Muscle layer of duodenum (tissue), 2 donors: ENCODE results near the gene GRB10.
"Not testable (repeated sequence)": the region's sequence is repeated elsewhere in the genome, so short reads cannot be mapped to it uniquely, and the experiment has no call there.

Experiments used
- H3K27ac ChIP-seq: one replicate; pipeline ENCODE4 v1.7.0; 2013; ENCODE audit warnings: mild to moderate bottlenecking, low read length
- H3K27me3 ChIP-seq: one replicate; pipeline ENCODE4 v1.7.0; 2013; ENCODE audit warnings: low read depth, mild to moderate bottlenecking, control low read depth, low read length
- H3K36me3 ChIP-seq, 2 donors: one replicate each; pipeline ENCODE4 v1.7.0; 2013; ENCODE audit warnings: low read length in 2 of 2, control low read depth in 1 of 2, mild to moderate bottlenecking in 1 of 2; ENCODE audit not compliant: insufficient read depth in 2 of 2, control insufficient read depth in 1 of 2
- H3K4me1 ChIP-seq, 2 donors: one replicate each; pipeline ENCODE4 v1.7.0; 2013; ENCODE audit warnings: low read length in 2 of 2, mild to moderate bottlenecking in 2 of 2, control low read depth in 1 of 2, moderate library complexity in 1 of 2; ENCODE audit not compliant: insufficient read depth in 2 of 2, control insufficient read depth in 1 of 2
- H3K4me3 ChIP-seq, 2 donors: one replicate each; pipeline ENCODE4 v1.7.0; 2013; ENCODE audit warnings: low read length in 2 of 2, low read depth in 1 of 2, mild to moderate bottlenecking in 1 of 2
- H3K9me3 ChIP-seq, 2 donors: one replicate each; pipeline ENCODE4 v1.7.0; 2013; ENCODE audit warnings: low read length in 2 of 2, control low read depth in 1 of 2, mild to moderate bottlenecking in 1 of 2; ENCODE audit not compliant: control insufficient read depth in 1 of 2
- donor health status: healthy.

Gene GRB10

GRCh38 chr7:50582271-50582670 is 200.4 kb downstream of the GRB10 start:
- not testable (repeated sequence) for H3K4me3 ChIP-seq, H3K36me3 ChIP-seq, H3K27me3 ChIP-seq, H3K27ac ChIP-seq, H3K4me1 ChIP-seq, H3K9me3 ChIP-seq

GRCh38 chr7:50580666-50581065 is 202.0 kb downstream of the GRB10 start:
- not testable (repeated sequence) for H3K4me1 ChIP-seq, H3K4me3 ChIP-seq, H3K27ac ChIP-seq, H3K9me3 ChIP-seq, H3K27me3 ChIP-seq, H3K36me3 ChIP-seq

GRCh38 chr7:50580057-50580456 is 202.6 kb downstream of the GRB10 start:
- Histone ChIP-seq H3K27me3 (no peaks in the 10 kb centered on the region), H3K36me3 (no peaks in the 10 kb centered on the region), H3K27ac (no peak overlapping the region), H3K9me3 (peaks cover 0 to 3% of the 10 kb centered on the region in 2 donors), H3K4me1 (no peaks in the 10 kb centered on the region), H3K4me3 (no peak overlapping the region)

GRCh38 chr7:50578105-50578504 is 204.6 kb downstream of the GRB10 start:
- H3K27ac ChIP-seq, H3K4me1 ChIP-seq, H3K9me3 ChIP-seq, H3K27me3 ChIP-seq, H3K4me3 ChIP-seq, H3K36me3 ChIP-seq: not testable (repeated sequence)

GRCh38 chr7:50577569-50577968 is 205.1 kb downstream of the GRB10 start:
- Histone ChIP-seq H3K4me3 (no peak overlapping the region), H3K36me3 (no peaks in the 10 kb centered on the region), H3K27me3 (no peaks in the 10 kb centered on the region), H3K9me3 (no peaks in the 10 kb centered on the region), H3K4me1 (no peaks in the 10 kb centered on the region), H3K27ac (no peak overlapping the region)

GRCh38 chr7:50576388-50576787 is 206.3 kb downstream of the GRB10 start:
- not testable (repeated sequence) for H3K27me3 ChIP-seq, H3K27ac ChIP-seq

GRCh38 chr7:50567715-50568261 is 214.9 kb downstream of the GRB10 start:
- H3K27ac ChIP-seq = no peak overlapping the region
- no peaks in the 10 kb centered on the region for H3K9me3 ChIP-seq
- H3K4me1 ChIP-seq = no peaks in the 10 kb centered on the region
- no peaks in the 10 kb centered on the region for H3K27me3 ChIP-seq
- H3K4me3 ChIP-seq = no peak overlapping the region
- no peaks in the 10 kb centered on the region for H3K36me3 ChIP-seq

More at GRCh38 chr7:50576388-50576787, 206.3 kb downstream of the GRB10 start:
- not testable (repeated sequence) for H3K36me3 ChIP-seq, H3K4me1 ChIP-seq, H3K4me3 ChIP-seq, H3K9me3 ChIP-seq

- no peaks in the 10 kb centered on the region for H3K4me1 ChIP-seq
- H3K36me3 ChIP-seq = no peaks in the 10 kb centered on the region
- H3K27me3 ChIP-seq = no peaks in the 10 kb centered on the region
- no peak overlapping the region for H3K4me3 ChIP-seq
- H3K9me3 ChIP-seq = no peaks in the 10 kb centered on the region
- no peak overlapping the region for H3K27ac ChIP-seq
Observed at GRCh38 chr7:50565977-50566376, 216.7 kb downstream of the GRB10 start.

GRCh38 chr7:50565559-50565916 is 217.2 kb downstream of the GRB10 start:
- peak overlapping the region in 1 of 2 donors; percentile 59 for H3K4me3 ChIP-seq
- no peak overlapping the region for H3K27ac ChIP-seq
- no peaks in the 10 kb centered on the region for H3K36me3 ChIP-seq
- no peaks in the 10 kb centered on the region for H3K27me3 ChIP-seq
- H3K4me1 ChIP-seq = no peaks in the 10 kb centered on the region
- H3K9me3 ChIP-seq = no peaks in the 10 kb centered on the region

- Histone ChIP-seq H3K4me3 (peak within 1 kb of the TSS in 1 of 2 donors; percentile 59), H3K27me3 (no peaks in the 10 kb centered on the region), H3K27ac (no peak within 1 kb of the TSS), H3K9me3 (no peaks in the 10 kb centered on the region), H3K36me3 (no peaks in the 10 kb centered on the region), H3K4me1 (no peaks in the 10 kb centered on the region)
Observed at GRCh38 chr7:50564640-50565558, 217.8 kb downstream of the GRB10 start, which contains the start of gene DDC. TSS of gene DDC (minus strand) at chr7:50565405. CDS start at chr7:50544085, 21,320 bp downstream.

- H3K4me3 ChIP-seq = peak overlapping the region in 1 of 2 donors; percentile 59
Observed at GRCh38 chr7:50564171-50564570, 218.5 kb downstream of the GRB10 start.

More at GRCh38 chr7:50564171-50564570, 218.5 kb downstream of the GRB10 start:
- Histone ChIP-seq H3K4me1 (no peaks in the 10 kb centered on the region), H3K9me3 (no peaks in the 10 kb centered on the region), H3K27me3 (no peaks in the 10 kb centered on the region), H3K27ac (no peak overlapping the region), H3K36me3 (no peaks in the 10 kb centered on the region)
